ENCODE measurements around the gene UCHL5. TPM values are rescaled to one million over a fixed set of nuclear protein-coding genes. Genes with fewer than 3 reads are reported as not detected.

The UCHL5 gene
- total RNA-seq, 2 donors from 2014 or later: 7.6 to 47.5 TPM

GRCh38 chr1:192973202-192973601, 86.0 kb downstream of the UCHL5 start:
- DNase-seq: no peak

GRCh38 chr1:192969091-192969490, 90.1 kb downstream of the UCHL5 start:
- Histone ChIP-seq H3K36me3 (replicated peaks in 1 of 2; ENCODE audit: insufficient read depth in 1 of 2, low read depth in 2 of 2) (no peaks in the 10 kb centered on the region), H3K9me3 (no peaks in the 10 kb centered on the region), H3K27me3 (no peaks in the 10 kb centered on the region), H3K27ac (no peak overlapping the region), H3K4me3 (no peak overlapping the region), H3K4me1 (peaks cover 14% of the 10 kb centered on the region)
- DNase-seq: no peak
- TF ChIP-seq CTCF (IDR thresholded peaks at IDR 0.05) (no peak), POLR2A (IDR thresholded peaks at IDR 0.05) (no peak)
- WGBS, 2 donors: 86 to 93% methylated on average over 1 of the region's 1 CpG
- intact Hi-C loops (cut with DNase I): no loop called here
- no peak for ATAC-seq

More at GRCh38 chr1:192973202-192973601, 86.0 kb downstream of the UCHL5 start:
- Histone ChIP-seq H3K36me3 (replicated peaks in 1 of 2; ENCODE audit: insufficient read depth in 1 of 2, low read depth in 2 of 2) (no peaks in the 10 kb centered on the region), H3K4me3 (no peak overlapping the region), H3K27ac (no peak overlapping the region), H3K9me3 (no peaks in the 10 kb centered on the region), H3K4me1 (peaks cover 14% of the 10 kb centered on the region), H3K27me3 (no peaks in the 10 kb centered on the region)
- intact Hi-C loops (cut with DNase I): no loop called here
- no peak for ATAC-seq
- no peak for TF ChIP-seq POLR2A (IDR thresholded peaks at IDR 0.05)
- TF ChIP-seq CTCF (IDR thresholded peaks at IDR 0.05): no peak
- 79 to 91% methylated on average over 1 of the region's 1 CpG for WGBS, 2 donors

- intact Hi-C loops (cut with DNase I): no loop called here
- H3K4me1 ChIP-seq: peaks cover 14% of the 10 kb centered on the region
- H3K9me3 ChIP-seq: no peaks in the 10 kb centered on the region
- DNase-seq: no peak
- H3K36me3 ChIP-seq (replicated peaks in 1 of 2; ENCODE audit: insufficient read depth in 1 of 2, low read depth in 2 of 2): no peaks in the 10 kb centered on the region
- H3K27me3 ChIP-seq: no peaks in the 10 kb centered on the region
- TF ChIP-seq POLR2A (IDR thresholded peaks at IDR 0.05) (no peak), CTCF (IDR thresholded peaks at IDR 0.05) (no peak)
- H3K4me3 ChIP-seq: no peak overlapping the region
- no peak overlapping the region for H3K27ac ChIP-seq
- no peak for ATAC-seq
Observed at GRCh38 chr1:192968323-192968722, 90.8 kb downstream of the UCHL5 start.

GRCh38 chr1:192967901-192968300, 91.3 kb downstream of the UCHL5 start:
- ATAC-seq: no peak
- TF ChIP-seq POLR2A (IDR thresholded peaks at IDR 0.05): no peak
- no peak for TF ChIP-seq CTCF (IDR thresholded peaks at IDR 0.05)
- DNase-seq: no peak
- H3K9me3 ChIP-seq: no peaks in the 10 kb centered on the region
- peaks cover 14% of the 10 kb centered on the region for H3K4me1 ChIP-seq
- no peaks in the 10 kb centered on the region for H3K27me3 ChIP-seq
- H3K27ac ChIP-seq: no peak overlapping the region
- intact Hi-C loops (cut with DNase I): no loop called here
- H3K36me3 ChIP-seq (replicated peaks in 1 of 2; ENCODE audit: insufficient read depth in 1 of 2, low read depth in 2 of 2): no peaks in the 10 kb centered on the region
- H3K4me3 ChIP-seq: no peak overlapping the region
- WGBS, 2 donors: 25 to 35% methylated on average over 1 of the region's 1 CpG

- intact Hi-C loops (cut with DNase I): no loop called here
- Histone ChIP-seq H3K27ac (no peak overlapping the region), H3K4me1 (peaks cover 14% of the 10 kb centered on the region), H3K9me3 (no peaks in the 10 kb centered on the region), H3K27me3 (no peaks in the 10 kb centered on the region), H3K4me3 (no peak overlapping the region), H3K36me3 (replicated peaks in 1 of 2; ENCODE audit: insufficient read depth in 1 of 2, low read depth in 2 of 2) (no peaks in the 10 kb centered on the region)
- DNase-seq (no peak), ATAC-seq (no peak)
- TF ChIP-seq CTCF (IDR thresholded peaks at IDR 0.05) (no peak), POLR2A (IDR thresholded peaks at IDR 0.05) (no peak)
- WGBS, 2 donors: 69 to 87% methylated on average over 2 of the region's 2 CpGs
Observed at GRCh38 chr1:192967211-192967877, 91.8 kb downstream of the UCHL5 start.
